Activated CD4-positive, alpha-beta T cell treated with anti-CD3 and anti-CD28 coated beads, Interleukin-2, amount 50 U/mL, for 4 hours (primary cell): ENCODE measurements around the gene LKAAEAR1.
"Not testable (repeated sequence)": the region's sequence is repeated elsewhere in the genome, so short reads cannot be mapped to it uniquely, and the experiment has no call there.

Source experiments
- DNase-seq, 2 experiments: peaks; one replicate each; pipeline ENCODE4 v3.0.0-alpha.2; 2020

The LKAAEAR1 gene

GRCh38 chr20:64096535-64096934 is 12.3 kb upstream of the LKAAEAR1 start:
- no peak for DNase-seq

DNA sequence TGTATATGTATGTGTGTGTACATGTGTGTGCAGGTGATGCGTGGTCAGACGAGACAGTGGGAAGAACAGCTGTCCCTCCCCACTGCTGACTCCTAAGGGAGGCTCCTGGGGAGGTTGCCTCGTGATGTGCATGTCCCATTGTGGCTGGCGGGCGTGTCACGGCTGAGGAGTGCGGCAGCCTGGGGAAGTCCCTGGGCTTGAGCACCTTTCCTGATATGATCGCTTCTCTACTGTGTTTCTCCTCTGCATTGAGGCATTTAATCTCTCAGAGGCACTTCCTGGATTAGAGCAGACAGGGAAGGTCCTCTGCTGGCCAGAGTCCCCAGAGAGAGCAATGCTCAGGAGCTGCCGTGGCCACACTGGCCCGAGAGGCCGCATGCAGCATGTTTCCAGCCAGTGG is 11.7 kb upstream of the LKAAEAR1 start:
- no peak for DNase-seq

DNA sequence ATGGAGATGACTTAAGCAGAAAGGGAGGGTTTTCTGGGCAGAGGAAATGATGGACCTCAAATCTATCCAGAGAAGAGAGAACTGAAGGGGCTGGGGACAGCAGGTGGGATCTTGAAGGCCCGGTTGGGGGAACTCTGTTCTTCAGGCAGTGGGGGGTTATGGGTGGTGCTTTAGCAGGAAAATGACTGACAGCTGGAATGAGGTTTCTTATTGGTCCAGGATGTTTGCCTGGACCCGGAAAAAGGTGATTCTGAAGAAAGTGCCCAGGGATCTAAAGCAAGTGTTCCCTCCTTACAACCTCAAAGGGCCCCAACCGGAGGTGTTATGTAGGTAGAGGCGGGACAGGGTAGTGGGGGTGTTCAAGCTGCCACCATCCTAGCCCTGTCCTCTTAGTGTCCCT is 11.3 kb upstream of the LKAAEAR1 start:
- DNase-seq: no peak

DNA sequence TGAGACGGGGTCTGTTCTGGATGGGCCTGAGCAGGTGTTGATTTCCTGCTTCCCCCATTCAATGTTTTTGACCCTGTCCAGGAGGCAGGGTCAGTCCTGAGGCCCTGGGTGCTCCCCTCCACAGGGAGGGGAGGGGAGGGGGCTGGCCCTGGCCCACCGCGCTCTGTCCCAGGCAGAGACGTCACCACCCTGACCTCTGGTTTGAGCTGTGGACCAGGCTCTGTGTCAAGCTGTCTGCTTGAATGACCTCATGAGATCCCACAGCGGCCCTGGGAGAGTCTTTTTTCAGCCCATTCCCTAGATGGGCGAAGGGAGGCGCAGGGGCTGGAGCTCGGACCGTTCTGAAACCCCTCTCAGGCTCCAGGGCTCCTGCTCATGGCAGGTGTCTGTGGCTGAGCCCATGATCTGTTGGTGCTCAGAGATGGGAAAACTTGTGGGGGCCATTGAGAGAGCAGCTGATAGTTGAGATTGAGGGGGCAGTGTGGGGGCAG is 8.9 kb upstream of the LKAAEAR1 start:
- no peak for DNase-seq

- DNase-seq: no peak
Measured at GRCh38 chr20:64092258-64093012, 8.2 kb upstream of the LKAAEAR1 start.

- no peak for DNase-seq
Measured at GRCh38 chr20:64091770-64092169, 7.6 kb upstream of the LKAAEAR1 start.

- no peak for DNase-seq
Measured at GRCh38 chr20:64091340-64091739, 7.1 kb upstream of the LKAAEAR1 start.

DNA sequence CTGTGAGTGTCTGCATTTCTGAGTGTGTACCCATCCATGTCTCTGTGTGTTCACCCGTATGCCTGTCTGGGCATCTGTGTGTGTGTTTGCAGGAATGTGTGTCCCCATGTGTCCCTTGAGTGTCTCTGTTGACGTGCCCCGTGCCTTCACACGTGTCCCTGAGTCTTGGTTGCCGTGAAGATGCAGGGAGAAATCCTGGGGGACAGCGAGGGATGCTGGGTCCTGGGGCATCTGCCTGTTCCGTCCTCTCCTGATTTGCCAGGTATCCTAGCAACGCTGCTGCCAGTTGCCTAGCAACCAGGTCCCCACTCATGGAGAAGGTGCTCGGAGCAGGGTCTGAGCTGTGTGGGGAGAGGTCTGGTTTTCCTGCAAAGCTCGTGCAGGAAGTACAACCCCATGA is 6.0 kb upstream of the LKAAEAR1 start:
- no peak for DNase-seq

DNA sequence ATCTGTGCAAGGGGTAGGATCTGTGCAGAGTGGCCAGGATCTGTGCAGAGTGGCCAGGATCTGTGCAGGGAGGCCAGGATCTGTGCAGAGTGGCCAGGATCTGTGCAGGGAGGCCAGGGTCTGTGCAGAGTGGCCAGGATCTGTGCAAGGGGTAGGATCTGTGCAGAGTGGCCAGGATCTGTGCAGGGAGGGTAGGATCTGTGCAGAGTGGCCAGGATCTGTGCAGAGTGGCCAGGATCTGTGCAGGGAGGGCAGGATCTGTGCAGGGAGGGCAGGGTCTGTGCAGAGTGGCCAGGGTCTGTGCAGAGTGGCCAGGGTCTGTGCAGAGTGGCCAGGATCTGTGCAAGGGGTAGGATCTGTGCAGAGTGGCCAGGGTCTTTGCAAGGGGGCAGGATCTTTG is 4.4 kb upstream of the LKAAEAR1 start:
- DNase-seq: not testable (repeated sequence)

DNA sequence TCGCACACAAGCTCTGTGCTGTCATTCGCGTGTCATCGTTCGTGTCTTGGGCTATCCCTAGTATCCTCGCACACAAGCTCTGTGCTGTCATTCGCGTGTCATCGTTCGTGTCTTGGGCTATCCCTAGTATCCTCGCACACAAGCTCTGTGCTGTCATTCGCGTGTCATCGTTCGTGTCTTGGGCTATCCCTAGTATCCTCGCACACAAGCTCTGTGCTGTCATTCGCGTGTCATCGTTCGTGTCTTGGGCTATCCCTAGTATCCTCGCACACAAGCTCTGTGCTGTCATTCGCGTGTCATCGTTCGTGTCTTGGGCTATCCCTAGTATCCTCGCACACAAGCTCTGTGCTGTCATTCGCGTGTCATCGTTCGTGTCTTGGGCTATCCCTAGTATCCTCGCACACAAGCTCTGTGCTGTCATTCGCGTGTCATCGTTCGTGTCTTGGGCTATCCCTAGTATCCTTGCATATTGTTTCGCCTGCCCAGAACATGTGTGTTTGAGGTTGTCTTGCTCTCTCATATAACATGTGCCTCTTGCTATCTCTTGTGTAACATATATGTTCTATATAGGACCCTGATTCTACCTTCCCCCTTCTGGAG is 3.1 kb upstream of the LKAAEAR1 start:
- DNase-seq: not testable (repeated sequence)

GRCh38 chr20:64086801-64087200 is 2.6 kb upstream of the LKAAEAR1 start:
- no peak for DNase-seq

- DNase-seq: no peak
Measured at GRCh38 chr20:64084685-64085152, 521 bp upstream of the LKAAEAR1 start.

- peak; percentile 52 to 56 for DNase-seq
Measured at GRCh38 chr20:64083378-64083803, 807 bp downstream of the LKAAEAR1 start.

DNA sequence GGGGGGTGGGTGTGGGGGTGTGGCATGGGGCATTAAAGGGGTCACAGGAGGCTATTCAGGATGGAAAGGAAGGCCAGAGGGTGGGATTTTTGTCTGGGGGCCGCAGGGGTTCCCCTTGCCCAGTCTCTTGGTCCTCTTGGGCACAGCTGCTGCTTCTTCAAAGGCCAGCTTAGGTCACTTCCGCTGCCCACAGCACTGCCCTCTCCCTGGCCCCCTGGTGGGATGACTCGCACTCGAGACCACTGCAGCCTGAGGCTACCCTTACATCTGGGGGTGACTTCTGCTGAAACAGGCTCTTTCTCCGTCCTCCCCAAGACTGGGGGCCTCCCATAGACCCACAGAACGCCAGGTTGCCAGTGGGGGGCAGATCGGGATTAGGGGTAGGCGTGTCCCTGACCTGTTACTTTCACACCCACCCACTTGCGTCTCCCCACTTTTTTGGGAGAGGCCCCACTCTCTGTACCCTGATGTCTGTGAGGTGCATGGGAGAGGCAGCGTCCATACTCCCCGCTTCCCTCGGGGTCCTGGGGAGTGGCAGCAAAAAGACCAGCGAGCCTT is 1.3 kb downstream of the LKAAEAR1 start:
- DNase-seq: no peak

DNA sequence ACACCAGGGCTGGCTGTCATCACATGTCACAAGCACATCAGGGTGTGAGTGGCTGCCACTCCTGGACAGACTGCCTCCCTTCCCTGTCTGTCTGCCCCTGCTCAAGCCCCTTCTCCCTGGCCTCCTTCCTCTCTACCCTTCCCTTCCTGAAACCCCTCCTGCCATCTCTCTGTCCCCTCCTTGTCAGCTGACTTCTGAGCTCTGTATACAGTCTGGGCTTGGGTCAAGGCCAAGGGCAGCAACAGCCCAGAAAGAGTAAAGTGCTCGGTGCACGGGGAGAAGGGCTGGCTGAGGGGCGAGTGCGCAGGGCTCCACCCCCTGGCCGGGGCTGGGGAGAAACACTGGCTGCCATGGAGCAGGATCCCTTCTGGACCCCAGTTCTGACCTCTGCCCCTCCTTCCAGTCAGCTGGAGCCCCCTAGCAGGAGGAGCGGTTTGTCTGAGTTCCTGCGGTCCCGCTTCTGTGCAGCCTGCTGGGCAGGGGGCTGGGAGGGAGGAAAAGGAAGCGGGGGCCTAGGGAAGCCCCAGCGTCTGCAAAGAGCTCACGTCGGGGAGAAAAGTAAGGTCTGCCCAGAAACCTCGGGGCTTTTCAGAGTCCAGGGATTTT is 2.0 kb downstream of the LKAAEAR1 start:
- DNase-seq: no peak

GRCh38 chr20:64081624-64081964 is 2.6 kb downstream of the LKAAEAR1 start:
- DNase-seq: no peak

- no peak for DNase-seq
Measured at GRCh38 chr20:64080813-64081623, 3.2 kb downstream of the LKAAEAR1 start.

DNA sequence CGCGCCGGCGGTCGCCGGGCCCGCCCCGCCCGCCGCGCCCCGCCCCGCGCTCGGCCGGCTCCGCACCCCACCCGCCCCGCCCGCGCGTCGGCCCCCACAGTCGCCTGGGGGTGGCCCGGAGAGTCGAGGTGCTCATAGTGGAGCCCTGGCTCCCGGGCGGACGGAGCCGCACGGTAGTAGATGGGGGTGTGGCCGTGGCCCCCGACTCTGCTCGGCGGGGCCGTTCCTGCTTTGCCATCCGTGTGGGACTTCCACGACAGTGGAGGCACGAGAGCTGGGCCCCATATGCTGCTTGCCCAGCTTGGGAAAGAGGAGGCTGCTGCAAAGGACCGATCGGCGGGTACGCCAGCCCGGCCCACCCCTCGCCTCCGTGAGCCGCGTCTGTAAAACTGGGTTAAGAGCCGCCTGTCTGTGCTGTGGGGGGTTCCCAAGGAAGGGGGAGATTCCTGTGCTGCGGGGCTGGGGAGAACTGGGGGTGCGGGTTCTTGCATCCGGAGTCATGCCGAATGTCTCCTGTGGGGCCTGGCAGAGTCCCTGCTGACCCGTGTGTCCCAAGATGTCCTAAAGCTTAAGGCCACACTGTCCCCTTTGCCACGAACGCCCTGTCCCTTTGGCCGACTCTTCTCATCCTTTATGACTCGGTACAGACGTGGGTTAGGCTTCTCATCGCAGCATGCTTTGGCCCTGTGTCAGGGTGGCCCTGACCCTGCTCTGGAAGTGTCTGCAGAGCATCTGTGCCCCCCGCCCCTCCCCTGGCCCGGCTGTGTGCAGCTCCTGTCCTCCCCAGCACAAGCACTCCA is 4.0 kb downstream of the LKAAEAR1 start, which contains the start of gene OPRL1:
TSS of gene OPRL1 (plus strand) at position 70 of the 800 bp plus-strand sequence. CDS start 12,639 bp downstream, outside the sequence.
- peak in 1 of 2 experiments; percentile 27 for DNase-seq

DNA sequence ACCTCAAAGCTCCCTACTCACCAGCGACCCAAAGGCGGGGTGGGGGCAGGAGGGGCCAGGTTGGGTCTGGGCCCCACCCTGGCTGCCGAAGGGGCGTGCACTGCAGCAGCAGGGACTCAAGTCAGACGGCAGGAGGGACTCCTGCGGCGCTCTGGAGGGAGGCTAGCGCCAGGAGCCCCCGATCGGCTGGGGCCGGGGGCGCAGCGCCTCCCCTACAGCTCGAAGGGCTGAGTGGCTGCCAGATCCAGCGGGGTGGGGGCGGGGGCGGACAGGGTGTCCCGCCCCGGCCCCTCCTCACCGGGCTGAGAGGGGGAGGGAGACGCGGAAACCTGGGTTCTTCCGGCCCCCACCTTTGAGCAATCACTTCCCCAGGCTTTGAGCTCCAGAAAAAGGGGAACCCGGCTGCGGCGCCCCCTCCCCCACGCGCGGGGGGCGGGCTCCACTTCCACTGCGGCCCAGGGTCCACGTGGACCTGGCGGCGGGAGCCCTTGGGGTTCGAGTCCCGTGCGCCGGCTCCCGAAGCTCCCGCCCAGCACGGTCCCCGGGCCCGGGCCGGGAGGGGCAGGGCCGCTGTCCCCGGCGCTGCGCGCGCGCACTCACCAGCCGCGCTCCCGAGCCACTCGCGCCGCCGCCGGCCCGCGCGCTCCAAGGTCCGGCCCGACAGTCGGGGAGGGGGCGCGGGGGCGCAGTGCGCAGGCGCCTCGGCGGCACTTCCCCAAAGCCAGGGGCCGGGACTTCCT is 4.8 kb downstream of the LKAAEAR1 start, which contains the start of gene RGS19:
TSS of gene RGS19 (minus strand) at position 246 of the 740 bp plus-strand sequence. CDS start 2,632 bp downstream, outside the sequence.
- DNase-seq: peak; percentile 52 to 57

- DNase-seq: no peak
Measured at GRCh38 chr20:64078934-64079272, 5.3 kb downstream of the LKAAEAR1 start.
